GM18867 (cell line): ENCODE measurements around the gene SPG7.

Experiments
- ATAC-seq: cut with Tn5 transposase; IDR thresholded peaks from one replicate; pipeline ENCODE4 v1.9.1; 2021; ENCODE audit warnings: mild to moderate bottlenecking, moderate library complexity; ENCODE audit not compliant: unreplicated experiment

The SPG7 gene

DNA sequence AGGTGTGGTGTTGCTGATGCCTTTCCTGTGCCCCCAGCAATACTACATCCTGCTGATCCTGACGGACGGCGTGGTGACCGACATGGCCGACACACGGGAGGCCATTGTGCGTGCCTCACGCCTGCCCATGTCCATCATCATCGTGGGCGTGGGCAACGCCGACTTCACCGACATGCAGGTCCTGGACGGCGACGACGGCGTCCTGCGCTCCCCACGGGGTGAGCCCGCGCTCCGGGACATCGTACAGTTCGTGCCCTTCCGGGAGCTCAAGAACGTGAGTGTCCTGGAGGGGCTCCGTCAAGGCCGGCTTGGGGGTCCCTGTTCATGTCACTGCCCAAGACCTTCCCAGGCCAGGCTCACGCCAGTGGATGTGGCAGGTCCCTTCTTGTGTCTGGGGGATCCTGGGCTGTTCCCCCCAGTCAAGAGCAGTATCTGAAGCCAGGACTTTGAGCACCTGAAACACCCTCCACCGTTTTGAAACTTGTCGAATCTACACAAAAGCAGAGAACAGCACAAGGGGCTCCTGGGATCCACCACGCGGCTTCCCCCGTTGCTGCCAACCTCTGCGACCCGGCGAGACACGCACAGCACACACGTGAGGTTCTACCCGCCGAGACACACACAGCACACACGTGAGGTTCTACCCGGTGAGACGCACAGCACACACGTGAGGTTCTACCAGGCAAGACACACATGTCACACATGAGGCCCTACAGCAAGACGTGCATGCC is 87.3 kb downstream of the SPG7 start:
- no peak for ATAC-seq

DNA sequence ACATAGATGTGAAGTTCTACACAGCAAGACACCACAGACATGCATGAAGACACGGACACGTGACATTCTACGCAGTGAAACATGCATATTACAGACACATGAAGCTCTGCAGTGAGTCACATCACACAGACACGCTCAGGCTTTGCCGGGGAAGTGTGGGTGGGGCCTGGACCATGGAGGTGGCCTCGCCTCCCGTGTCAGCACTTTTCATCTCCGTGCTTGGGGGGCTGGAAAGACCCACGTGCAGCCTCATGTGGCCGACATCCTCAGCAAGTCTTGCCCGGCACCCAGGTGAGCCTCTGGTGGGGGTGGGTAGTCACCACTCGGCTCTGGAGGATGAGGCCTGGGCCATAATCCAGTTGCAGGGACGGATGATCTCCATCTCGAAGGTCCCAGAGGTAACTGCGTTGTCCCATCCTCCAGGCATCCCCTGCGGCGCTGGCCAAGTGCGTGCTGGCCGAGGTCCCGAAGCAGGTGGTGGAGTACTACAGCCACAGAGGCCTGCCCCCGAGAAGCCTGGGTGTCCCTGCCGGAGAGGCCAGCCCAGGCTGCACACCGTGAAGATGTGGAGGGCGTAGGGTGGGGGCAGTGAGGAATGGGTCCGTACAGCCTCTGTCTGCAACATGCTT is 88.0 kb downstream of the SPG7 start:
- no peak for ATAC-seq

DNA sequence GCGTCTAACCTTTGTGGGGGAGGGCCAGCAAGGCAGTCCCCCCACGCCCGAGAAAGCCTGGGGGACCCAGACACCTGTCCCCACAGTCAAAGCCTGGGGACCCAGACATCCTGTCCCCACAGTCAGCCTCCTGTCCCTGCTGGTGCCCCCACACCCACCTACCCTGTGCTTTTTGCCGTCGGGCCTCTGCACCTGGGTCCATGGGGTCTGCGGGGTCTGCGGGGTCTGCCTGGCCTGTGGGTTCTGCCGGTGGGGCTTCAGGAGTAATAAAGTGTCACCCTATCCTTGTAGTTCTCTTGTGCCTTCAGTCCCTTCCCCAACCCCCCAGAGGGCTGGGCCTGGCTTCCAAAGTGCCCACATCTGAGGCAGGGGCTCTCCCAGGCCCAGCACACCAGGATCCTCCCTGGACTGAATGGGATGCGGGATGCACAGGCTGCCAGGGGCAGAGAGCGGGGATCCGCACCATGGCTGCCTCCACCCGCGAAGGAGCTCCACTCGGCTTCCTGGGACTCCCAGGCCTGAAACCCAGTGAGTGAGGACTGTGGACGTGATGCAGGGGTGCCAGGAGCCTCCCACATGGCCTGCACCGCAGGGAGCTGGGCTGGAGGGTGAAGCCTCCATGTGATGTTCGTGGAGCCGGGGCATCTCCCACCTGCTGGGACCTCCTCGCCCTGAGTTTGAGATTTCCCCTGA is 88.9 kb downstream of the SPG7 start:
- no peak for ATAC-seq

DNA sequence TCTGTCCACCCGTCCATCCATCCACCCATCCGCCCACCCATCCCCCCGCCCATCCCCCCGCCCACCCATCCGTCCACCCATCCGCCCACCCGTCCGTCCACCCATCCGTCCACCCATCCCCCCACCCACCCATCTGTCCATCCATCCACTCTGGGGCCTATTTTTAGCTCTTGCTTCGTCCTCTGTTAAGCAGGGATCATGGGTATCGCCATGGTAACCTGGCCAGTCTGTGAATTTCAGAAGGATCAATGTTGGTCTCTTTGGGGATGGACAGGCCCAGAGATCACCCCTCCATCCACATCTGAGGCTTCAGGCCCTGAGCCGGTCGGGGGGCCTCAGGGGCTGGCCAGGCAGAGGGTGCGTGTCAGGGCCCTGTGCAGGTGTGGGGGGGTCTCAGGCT is 90.0 kb downstream of the SPG7 start:
- ATAC-seq = no peak

DNA sequence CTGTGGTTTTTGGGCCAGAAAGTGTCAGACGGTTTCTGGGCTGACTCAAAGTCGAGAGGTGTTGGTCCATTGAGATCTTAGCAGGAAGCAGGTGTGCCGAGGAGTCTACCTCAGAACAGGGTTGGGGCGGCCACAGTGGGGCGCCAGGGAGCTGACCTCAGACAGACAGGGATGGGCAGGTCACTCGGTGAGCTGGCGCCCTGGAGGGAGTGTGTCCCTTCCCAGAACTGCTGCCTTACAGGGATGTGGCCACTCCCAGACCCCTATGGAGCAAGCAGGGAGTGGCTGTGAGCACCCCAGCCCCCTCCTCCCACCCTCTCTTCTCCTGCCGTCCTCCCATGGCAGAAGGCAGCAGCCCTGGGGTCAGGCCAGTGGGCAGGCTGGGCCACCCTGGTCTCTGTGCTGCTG is 91.3 kb downstream of the SPG7 start:
- no peak for ATAC-seq

DNA sequence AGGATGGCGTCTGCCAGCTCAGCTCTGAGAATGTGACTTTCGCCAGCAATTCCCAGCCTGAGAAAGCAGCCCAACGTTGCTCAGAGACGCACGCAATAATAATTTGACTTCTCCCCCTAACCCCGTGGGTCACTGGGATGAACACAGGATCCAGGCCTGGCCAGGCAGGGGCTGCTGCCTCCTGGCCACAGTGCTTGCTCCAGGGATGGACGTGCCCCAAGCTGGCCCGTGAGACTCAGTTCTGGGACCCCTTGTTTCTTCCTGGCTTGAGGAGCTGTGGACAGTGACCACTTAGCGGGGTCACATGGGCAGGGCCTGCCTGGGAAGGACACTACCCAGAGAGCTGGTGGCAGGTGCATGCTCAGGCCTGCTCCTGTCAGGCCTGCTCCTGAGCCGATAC is 91.7 kb downstream of the SPG7 start:
- no peak for ATAC-seq

DNA sequence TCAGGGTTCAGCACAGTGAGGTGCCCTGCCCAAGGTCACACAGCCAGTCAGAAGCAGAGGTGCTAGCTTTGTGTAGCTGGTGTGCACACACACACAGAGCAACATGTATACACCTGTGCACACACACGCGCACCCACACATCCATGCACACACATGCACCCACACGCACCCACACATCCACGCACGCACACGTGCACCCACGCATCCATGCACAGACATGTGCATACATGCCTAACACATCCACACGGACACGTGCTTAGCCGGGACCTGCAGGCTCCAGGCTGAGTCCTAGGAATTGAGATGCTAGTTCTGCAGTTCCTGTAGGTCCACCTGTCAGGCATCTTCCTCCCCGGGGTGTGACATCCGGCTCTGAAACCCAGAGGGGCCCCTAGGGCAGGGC is 92.2 kb downstream of the SPG7 start:
- ATAC-seq = no peak

DNA sequence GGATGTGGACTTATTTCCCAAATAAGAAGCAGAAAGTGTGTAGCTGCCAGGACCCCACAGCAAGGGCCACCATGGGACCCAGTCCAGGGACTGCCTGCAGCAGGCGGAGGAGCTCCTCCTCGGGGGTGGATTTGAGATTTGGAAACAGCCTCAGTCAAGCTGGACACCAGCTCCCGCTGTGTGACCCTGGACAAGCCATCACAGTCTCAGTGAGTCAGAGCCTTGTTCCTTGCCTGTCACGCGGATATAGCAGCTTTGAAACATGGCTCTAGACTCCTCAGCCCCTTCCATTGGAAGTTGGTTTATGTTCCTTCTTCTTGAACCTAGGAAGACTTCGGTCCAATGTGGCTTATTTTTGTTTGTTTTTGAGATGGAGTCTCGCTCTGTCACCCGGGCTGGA is 92.8 kb downstream of the SPG7 start:
- no peak for ATAC-seq

DNA sequence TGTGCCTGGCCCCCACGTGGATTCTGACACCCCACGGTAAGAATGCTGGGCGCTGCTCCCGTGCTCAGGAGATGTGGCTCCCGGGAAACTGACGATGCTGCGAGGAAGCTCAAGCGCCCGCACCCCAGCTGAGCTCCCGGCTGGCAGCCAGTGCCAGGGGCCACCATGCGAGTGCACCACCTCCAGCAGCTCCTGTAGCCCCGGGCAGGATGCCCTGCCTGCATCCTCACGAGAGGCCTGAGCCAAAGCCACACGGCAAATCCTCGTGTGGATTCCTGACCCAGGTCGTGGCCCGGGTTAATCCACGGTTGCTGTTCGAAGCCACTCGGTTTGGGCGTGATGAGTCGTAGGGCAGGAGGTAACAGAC is 93.7 kb downstream of the SPG7 start:
- no peak for ATAC-seq

DNA sequence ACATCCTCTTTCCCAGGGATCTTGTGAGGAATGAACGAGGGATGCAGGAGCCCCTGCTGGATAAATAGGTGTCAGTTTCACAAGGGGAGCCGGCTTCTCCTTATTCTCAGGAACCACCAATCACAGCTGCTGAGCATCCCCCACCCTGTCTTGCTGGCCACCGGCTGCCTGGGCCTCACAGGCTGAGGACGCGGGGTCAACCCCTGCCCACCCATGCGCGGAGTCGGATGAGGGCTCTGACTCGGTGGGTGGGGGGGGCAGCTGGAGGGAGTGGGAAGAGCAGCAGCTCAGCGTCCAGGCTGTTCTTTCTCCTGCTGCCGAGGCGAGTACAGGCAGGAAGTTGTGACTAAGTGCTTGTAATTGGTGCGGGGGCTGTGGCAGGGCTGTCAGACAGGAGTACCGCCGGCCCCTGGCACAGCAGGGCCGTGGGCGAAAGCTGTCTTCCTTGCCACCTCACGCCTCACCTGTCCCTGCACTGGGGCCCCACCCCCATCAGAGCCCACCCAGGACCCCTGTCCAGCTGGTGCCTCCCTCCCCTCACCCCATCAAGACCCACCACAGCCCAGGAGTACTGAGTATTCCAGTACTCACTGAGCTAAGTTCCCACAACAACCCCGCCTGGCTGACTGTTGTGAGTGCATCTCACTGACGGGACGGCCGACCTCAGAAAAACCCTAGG is 94.2 kb downstream of the SPG7 start:
- ATAC-seq = no peak

DNA sequence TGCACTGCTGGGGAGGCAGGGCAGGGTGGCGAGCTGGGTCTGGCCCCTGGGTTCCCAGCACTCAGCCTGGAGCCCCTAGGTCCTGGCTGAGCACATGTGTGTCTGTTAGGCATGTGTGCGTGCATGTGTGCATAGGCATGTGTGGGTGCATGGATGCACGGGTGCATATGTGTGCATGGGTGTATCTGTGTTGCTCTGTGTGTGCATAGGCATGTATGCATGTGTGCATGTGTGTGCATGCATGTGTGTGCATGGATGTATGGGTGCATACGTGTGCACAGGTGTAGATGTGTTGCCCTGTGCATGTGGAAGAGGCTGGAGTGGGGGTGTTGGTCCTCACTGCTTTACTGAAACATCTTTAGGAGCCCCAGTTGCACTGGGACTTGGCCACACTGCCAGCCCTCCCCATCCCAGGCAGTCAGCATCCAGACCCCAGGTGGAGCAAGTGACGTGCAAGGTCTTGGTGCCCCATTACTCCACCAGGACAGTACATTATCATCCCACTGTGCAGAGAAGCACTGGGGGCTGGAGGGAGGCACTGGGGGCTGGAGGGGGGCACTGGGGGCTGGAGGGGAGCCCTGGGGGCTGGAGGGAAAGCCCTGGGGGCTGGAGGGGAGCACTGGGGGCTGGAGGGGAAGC is 94.9 kb downstream of the SPG7 start:
- no peak for ATAC-seq

DNA sequence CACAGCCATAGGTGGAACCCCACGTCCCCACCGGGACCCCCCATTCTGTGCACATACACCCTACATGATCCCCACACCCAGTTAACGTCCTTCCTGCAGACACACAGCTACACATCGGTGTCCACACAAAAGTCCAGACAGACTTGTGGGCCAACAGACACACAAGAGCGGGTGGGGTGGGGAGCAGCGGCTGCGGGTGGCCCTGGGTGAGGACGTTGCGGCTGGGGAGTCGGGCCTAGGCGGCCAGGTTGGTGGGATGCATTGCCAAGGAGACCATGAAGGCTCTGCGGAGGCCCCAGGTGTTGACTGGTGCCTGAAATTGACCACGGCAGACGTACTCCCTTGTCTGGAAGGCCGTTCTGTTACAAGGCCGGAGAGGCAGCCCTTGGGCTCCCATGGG is 96.6 kb downstream of the SPG7 start:
- no peak for ATAC-seq

DNA sequence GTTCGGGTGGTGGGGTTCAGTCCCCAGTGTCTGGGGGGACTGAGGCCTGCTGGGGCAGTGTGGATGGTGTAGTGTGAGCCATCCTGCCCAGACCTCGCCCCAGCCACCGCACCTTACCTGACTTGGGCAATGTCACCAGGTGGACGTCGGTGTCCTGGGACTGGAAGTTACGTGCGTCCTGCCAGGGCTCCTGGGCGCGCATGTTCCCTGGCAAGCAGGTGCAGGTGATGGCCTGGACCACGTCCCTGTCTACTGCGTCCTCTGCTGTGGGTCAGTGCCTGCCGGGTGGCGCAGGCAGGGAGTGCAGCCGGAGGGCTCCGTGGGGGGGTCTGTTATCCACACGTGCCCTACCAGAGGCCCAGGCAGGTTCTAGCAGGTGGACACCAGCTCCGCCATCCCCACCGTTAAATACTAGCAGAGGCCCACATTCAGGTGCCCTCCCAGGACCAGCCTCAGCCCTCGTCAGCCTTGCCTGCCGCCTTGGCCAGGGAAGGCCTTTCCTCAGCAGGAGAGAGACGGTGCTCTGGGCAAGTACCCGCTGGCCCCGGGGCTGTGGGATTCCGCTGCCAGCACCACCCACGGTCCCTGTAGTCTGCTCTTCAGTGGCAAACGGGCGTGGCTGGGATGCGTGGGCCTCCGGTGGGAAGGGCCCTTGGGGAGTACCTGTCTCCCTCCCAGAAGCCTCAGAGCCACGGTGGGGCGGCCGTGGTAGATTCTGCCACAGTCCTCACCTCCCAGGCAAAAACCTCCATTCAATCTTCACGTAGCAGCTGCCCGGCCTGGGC is 97.2 kb downstream of the SPG7 start:
- no peak for ATAC-seq

DNA sequence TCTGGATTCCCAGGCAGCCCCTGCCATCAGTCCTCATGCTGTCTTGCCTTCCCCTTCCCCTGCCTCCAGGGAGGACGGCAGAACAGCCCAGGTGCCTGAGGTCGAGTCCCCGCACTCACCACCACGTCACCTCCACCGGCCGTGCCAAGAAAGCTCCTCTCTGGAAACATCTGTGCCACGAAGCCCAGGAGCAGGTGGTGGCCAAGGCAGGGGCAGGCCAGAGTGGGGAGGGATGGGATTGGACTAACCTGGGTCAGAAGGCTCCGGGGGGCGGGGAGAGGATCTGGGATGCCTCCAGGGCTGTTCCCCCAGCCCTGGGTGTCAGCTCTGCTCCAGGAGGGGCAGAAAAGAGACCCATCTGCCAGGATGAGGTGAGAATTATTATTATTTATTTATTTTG is 97.8 kb downstream of the SPG7 start:
- ATAC-seq = no peak
